ENCODE measurements around the gene NOLC1.
A peak's percentile ranks its signal among the peaks of the same experiment; 100 is the strongest.

- TF ChIP-seq POLR2AphosphoS5 (IDR thresholded peaks at IDR 0.05; ENCODE audit: low read depth, low read length) (peak; percentile 97), TAF1 (IDR thresholded peaks at IDR 0.05; ENCODE audit: borderline replicate concordance, low read depth, low read length) (peak; percentile 73), POLR2A (IDR thresholded peaks at IDR 0.05; ENCODE audit: low read depth, low read length) (peak; percentile 97)
Observed at GRCh38 chr10:102151774-102152544, at the start of gene NOLC1.
